ENCODE data around the gene POLH. TPM values are rescaled to one million over a fixed set of nuclear protein-coding genes. Genes with fewer than 3 reads are reported as not detected.
"Not testable (repeated sequence)": the region's sequence is repeated elsewhere in the genome, so short reads cannot be mapped to it uniquely, and the experiment has no call there.

POLH gene
- total RNA-seq = 1 to 10 TPM; 7.0 to 8.1 TPM
- long read RNA-seq, partial matches to known transcripts = 0 of 4 reads
- long read RNA-seq, other reads (novel, unspliced or antisense) = 1 of 4 reads

GRCh38 chr6:43575772-43576551 is at the start of gene POLH, which contains the start of gene XPO5:
POLH (plus strand) TSS chr6:43576185; CDS start chr6:43582320, 6,135 bp downstream.
XPO5 (minus strand) TSS chr6:43576038; CDS start chr6:43575864, 174 bp downstream.
- peak; percentile 100 for ATAC-seq
- peak; percentile 94 for DNase-seq
- intact Hi-C loops (cut with DNase I) = no loop called here

DNA sequence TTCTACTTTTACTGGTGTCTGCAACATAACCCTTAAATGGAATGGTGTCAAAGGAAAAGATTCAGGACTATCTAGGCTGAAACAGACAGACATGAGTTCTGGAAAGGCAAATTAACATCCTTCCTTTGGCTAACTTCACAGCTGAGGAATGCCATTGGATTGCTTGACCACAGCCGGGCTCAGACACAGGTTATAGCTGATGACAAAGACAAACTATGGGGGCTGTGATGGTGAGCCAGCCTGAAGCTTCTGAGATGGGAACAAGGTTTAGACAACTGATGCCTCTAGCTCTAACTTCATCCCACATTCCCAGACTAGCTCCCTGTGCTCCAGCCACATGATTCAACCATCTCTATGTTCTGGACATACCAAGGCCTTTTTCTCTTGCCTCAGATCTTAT is 43.8 kb upstream of the POLH start:
- no peak for DNase-seq
- intact Hi-C loops (cut with DNase I) = no loop called here
- no peak for ATAC-seq

- ATAC-seq; DNase-seq; intact Hi-C loops (cut with DNase I): not testable (repeated sequence)
Measured at GRCh38 chr6:43538986-43539385, 37.0 kb upstream of the POLH start.

- ATAC-seq; DNase-seq; intact Hi-C loops (cut with DNase I): not testable (repeated sequence)
Measured at GRCh38 chr6:43539409-43539808, 36.6 kb upstream of the POLH start.

GRCh38 chr6:43540507-43540906 is 35.5 kb upstream of the POLH start:
- DNase-seq (no peak), ATAC-seq (no peak)
- intact Hi-C loops (cut with DNase I) = no loop called here

DNA sequence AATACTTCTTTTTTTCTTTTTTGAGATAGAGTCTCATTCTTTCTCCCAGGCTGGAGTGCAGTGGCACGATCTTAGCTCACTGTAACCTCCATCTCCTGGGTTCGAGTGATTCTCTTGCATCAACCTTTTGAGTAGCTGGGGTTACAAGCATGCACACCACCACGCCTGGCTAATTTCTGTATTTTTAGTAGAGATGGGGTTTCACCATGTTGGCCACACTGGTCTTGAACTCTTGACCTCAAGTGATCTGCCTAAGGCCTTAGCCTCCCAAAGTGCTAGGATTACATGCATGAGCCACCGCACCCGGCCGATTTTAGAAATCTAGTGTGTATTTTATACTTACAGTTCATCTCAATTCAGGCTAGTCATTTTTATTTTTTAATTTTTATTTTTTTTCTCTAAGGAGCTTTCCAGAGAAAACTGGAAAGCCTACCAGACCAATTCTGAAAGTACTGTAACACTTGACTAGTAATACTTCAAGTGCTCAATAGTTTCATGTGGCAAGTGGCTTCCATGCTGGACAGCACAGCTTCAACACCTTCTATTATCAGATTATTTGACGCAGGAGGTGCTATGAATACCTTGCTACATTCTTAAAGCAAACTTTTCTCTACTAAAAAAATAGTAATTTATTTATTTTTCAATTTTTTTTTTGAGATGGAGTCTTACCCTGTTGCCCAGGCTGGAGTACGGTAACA is 34.1 kb upstream of the POLH start:
- DNase-seq (no peak), ATAC-seq (no peak)
- intact Hi-C loops (cut with DNase I) = no loop called here

- intact Hi-C loops (cut with DNase I) = no loop called here
- DNase-seq = no peak
- ATAC-seq = no peak
Measured at GRCh38 chr6:43544461-43544860, 31.5 kb upstream of the POLH start.

- DNase-seq (no peak), ATAC-seq (no peak)
- intact Hi-C loops (cut with DNase I) = no loop called here
Measured at GRCh38 chr6:43547222-43547621, 28.8 kb upstream of the POLH start.

DNA sequence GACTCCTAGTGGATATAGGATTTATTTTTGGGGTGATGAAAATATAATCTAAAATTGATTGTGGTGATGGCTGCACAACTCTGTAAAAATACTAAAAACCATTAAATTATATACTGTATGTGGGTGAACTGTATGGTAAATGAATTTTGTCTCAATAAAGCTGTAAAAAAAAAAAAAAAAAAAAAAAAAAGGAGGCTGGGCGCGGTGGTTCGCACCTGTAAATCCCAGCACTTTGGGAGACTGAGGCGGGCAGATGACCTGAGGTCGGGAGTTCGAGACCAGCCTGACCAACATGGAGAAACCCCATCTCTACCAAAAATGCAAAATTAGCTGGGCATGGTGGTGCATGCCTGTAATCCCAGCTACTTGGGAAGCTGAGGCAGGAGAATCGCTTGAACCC is 18.4 kb upstream of the POLH start:
- ATAC-seq; intact Hi-C loops (cut with DNase I); DNase-seq: not testable (repeated sequence)

DNA sequence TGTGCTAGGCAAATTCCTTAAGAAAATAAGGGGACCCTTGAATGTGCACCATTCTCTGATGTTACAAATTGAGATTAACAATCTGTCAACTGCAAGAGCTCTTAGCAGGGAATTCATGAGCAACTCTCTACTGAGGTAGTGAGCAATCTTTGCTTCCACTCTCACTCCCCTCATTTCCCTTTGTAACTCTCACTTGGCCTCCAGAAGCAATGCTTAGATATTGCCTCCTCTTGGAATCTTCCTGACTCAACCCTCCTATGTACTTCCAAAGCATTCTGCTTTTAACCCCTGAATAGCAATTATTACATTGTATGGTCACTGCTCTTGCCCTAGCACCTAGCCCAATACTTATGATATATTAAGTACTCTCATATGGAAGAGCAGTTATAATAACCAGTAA is 16.7 kb upstream of the POLH start:
- intact Hi-C loops (cut with DNase I) = no loop called here
- DNase-seq = no peak

DNA sequence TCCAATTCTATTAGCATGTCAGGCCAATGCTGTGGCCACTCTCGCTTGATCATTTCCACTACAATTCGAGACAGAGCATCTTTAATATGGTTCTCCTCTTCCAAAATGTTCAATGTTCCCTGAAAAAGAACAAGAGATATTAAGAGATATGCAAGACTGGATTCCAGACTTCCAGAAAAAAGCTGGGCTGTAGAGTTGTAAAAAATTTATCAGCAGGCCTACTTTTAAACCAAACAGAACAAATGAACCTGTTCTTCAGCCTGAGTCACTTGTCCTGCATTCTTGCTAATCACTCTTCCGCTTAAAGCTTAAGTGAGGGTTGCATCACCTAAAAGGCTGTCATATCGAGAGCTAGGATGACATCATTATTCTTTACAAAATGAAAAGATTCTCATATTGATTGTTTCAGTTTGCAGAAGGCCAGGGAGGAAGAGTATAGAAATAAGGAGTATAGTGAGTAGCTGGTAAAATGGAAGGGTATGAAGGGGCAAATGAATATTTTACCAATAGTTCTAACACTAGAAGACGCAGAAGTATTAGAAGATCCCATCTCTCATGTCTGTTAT is 5.0 kb upstream of the POLH start:
- intact Hi-C loops (cut with DNase I) = no loop called here
- ATAC-seq = no peak
- DNase-seq = no peak

More for the DNA sequence above, 16.7 kb upstream of the POLH start:
- no peak for ATAC-seq

DNA sequence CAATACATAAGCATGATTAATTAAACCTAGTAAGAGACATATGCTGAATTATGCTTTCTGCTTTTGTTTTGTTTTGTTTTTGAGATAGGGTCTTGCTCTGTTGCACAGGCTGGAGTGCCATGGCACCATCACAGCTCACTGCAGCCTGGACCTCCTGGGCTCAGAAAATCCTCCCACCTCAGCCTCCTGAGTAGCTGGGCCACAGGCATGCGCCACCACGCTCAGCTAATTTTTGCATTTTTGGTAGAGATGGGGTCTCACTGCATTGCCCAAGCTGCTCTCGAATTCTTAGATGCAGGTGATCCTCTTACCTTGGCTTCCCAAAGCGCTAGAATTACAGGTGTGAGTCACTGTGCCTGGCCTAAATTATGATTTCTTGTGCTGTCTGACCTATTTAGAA is 4.0 kb upstream of the POLH start:
- intact Hi-C loops (cut with DNase I) = no loop called here
- DNase-seq (no peak), ATAC-seq (no peak)

GRCh38 chr6:43575105-43575771 is 747 bp upstream of the POLH start:
- DNase-seq (no peak), ATAC-seq (peak; percentile 57 to 68)
- intact Hi-C loops (cut with DNase I) = no loop called here

- intact Hi-C loops (cut with DNase I) = no loop called here
- ATAC-seq (no peak), DNase-seq (no peak)
Measured at GRCh38 chr6:43578748-43579147, 2.8 kb downstream of the POLH start.

- ATAC-seq = no peak
- DNase-seq = no peak
- intact Hi-C loops (cut with DNase I) = no loop called here
Measured at GRCh38 chr6:43579171-43579570, 3.2 kb downstream of the POLH start.

DNA sequence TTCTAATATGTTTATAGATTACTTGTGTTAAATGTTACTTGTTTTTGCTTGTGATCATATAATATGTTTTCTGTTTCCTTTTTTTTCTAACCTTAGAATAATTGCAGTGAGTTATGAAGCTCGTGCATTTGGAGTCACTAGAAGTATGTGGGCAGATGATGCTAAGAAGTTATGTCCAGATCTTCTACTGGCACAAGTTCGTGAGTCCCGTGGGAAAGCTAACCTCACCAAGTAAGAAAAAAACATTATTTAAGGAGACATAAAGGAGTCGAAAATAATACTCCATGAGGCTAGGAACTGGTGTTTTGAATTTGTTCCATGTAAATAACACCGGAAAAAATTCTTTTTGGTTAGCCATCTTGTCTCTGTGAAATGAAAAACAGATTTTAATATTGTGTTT is 6.9 kb downstream of the POLH start:
- intact Hi-C loops (cut with DNase I) = no loop called here
- ATAC-seq (no peak), DNase-seq (no peak)

- no peak for ATAC-seq
- intact Hi-C loops (cut with DNase I) = no loop called here
- no peak for DNase-seq
Measured at GRCh38 chr6:43584892-43585570, 9.0 kb downstream of the POLH start.

GRCh38 chr6:43588194-43588593 is 12.2 kb downstream of the POLH start:
- DNase-seq = no peak
- intact Hi-C loops (cut with DNase I) = no loop called here
- no peak for ATAC-seq

DNA sequence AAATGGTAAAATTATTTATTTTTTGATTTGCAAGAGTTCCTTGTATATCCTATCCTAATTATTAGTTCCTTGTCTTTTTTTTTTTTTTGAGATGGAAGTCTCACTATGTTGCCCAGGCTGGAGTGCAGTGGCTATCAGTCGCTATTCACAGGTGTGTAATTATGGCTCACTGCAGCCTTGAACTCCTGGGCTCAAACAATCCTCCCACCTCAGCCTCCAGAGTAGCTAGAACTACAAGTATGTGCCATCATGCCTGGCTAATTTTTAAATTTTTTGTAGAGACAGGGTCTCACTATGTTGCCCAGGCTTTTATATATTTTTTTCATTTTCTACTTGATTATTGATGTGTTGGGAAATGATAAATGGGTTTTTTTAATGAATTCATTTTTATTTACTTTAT is 13.6 kb downstream of the POLH start:
- intact Hi-C loops (cut with DNase I); DNase-seq; ATAC-seq: not testable (repeated sequence)
